GM21447 (cell line): ENCODE measurements around the gene SEMA6B.
"Not testable (repeated sequence)": the region's sequence is repeated elsewhere in the genome, so short reads cannot be mapped to it uniquely, and the experiment has no call there.

Experiments used
- ATAC-seq: cut with Tn5 transposase; IDR thresholded peaks from one replicate; pipeline ENCODE4 v1.9.1; 2021; ENCODE audit not compliant: unreplicated experiment

SEMA6B gene

GRCh38 chr19:4575267-4576015 lies 16.0 kb upstream of the SEMA6B start:
- ATAC-seq = no peak

- no peak for ATAC-seq
Measured at GRCh38 chr19:4573682-4574081, 14.2 kb upstream of the SEMA6B start.

- ATAC-seq = no peak
Measured at GRCh38 chr19:4571305-4571917, 11.9 kb upstream of the SEMA6B start.

GRCh38 chr19:4570916-4571304 lies 11.4 kb upstream of the SEMA6B start:
- ATAC-seq = no peak

- ATAC-seq = no peak
Measured at GRCh38 chr19:4570402-4570801, 10.9 kb upstream of the SEMA6B start.

GRCh38 chr19:4568886-4569285 lies 9.4 kb upstream of the SEMA6B start:
- ATAC-seq = no peak

- no peak for ATAC-seq
Measured at GRCh38 chr19:4567584-4568071, 8.1 kb upstream of the SEMA6B start.

- ATAC-seq = no peak
Measured at GRCh38 chr19:4566402-4567051, 7.0 kb upstream of the SEMA6B start.

GRCh38 chr19:4563562-4563961 lies 4.1 kb upstream of the SEMA6B start:
- not testable (repeated sequence) for ATAC-seq

GRCh38 chr19:4562085-4562484 lies 2.6 kb upstream of the SEMA6B start:
- not testable (repeated sequence) for ATAC-seq

GRCh38 chr19:4557971-4558941 lies 1.2 kb downstream of the SEMA6B start:
- ATAC-seq = no peak

GRCh38 chr19:4557144-4557970 lies 2.1 kb downstream of the SEMA6B start:
- ATAC-seq = no peak

- ATAC-seq = no peak
Measured at GRCh38 chr19:4556597-4557127, 2.8 kb downstream of the SEMA6B start.

GRCh38 chr19:4555657-4556561 lies 3.6 kb downstream of the SEMA6B start:
- no peak for ATAC-seq

GRCh38 chr19:4554717-4555116 lies 4.8 kb downstream of the SEMA6B start:
- no peak for ATAC-seq

GRCh38 chr19:4553775-4554174 lies 5.7 kb downstream of the SEMA6B start:
- ATAC-seq = no peak

- ATAC-seq = no peak
Measured at GRCh38 chr19:4553092-4553695, 6.3 kb downstream of the SEMA6B start.

GRCh38 chr19:4552525-4552819 lies 7.0 kb downstream of the SEMA6B start:
- ATAC-seq = no peak
